Neural progenitor cell (in vitro differentiated cells): Measurements from ENCODE around the gene CACTIN. TPM values are rescaled to one million over a fixed set of nuclear protein-coding genes. Genes with fewer than 3 reads are reported as not detected.

ENCODE experiments used
- DNase-seq: peaks from one replicate; pipeline ENCODE4 v3.0.0-alpha.2; 2016; ENCODE audit warnings: low spot score
- H2AFZ ChIP-seq: fragments of 200-600 bp; sonication (generic); replicated peaks from 2 replicates; pipeline ENCODE4 v1.6.1; 2016; ENCODE audit warnings: antibody characterized with exemption
- H3F3A ChIP-seq: fragments of 200-600 bp; sonication (generic); 2 replicates; pipeline ENCODE4 v1.6.1; 2016; ENCODE audit warnings: antibody characterized with exemption, low read depth
- H3K27ac ChIP-seq: fragments of 200-600 bp; sonication (generic); 2 replicates; pipeline ENCODE4 v1.5.1; 2016; ENCODE audit warnings: mild to moderate bottlenecking
- H3K27me3 ChIP-seq: fragments of 200-600 bp; sonication (generic); 2 replicates; pipeline ENCODE4 v1.6.1; 2016; ENCODE audit warnings: mild to moderate bottlenecking, moderate library complexity
- H3K36me3 ChIP-seq: fragments of 200-600 bp; sonication (generic); 2 replicates; pipeline ENCODE4 v1.5.1; 2016
- H3K4me1 ChIP-seq: fragments of 200-600 bp; sonication (generic); 2 replicates; pipeline ENCODE4 v1.6.1; 2016; ENCODE audit warnings: mixed run types
- H3K4me2 ChIP-seq: fragments of 200-600 bp; sonication (generic); 2 replicates; pipeline ENCODE4 v1.6.1; 2016
- H3K4me3 ChIP-seq: fragments of 200-600 bp; sonication (generic); 2 replicates; pipeline ENCODE4 v1.5.1; 2016
- H3K79me2 ChIP-seq: fragments of 200-600 bp; sonication (generic); 2 replicates; pipeline ENCODE4 v1.6.1; 2016; ENCODE audit warnings: low read depth
- H3K9ac ChIP-seq: fragments of 200-600 bp; sonication (generic); 2 replicates; pipeline ENCODE4 v1.6.1; 2016
- H3K9me3 ChIP-seq: fragments of 200-600 bp; sonication (generic); 2 replicates; pipeline ENCODE4 v1.5.1; 2016; ENCODE audit warnings: low read depth
- H4K20me1 ChIP-seq: fragments of 200-600 bp; sonication (generic); 2 replicates; pipeline ENCODE4 v1.6.1; 2016; ENCODE audit warnings: low read depth
- H3K27ac Mint-ChIP-seq: 3 replicates; pipeline ENCODE4 v1.8.0; 2021; ENCODE audit warnings: mixed read lengths
- H3K27me3 Mint-ChIP-seq: 2 replicates; pipeline ENCODE4 v1.8.0; 2022; ENCODE audit warnings: low read depth, mild to moderate bottlenecking, inconsistent platforms, moderate library complexity, mixed read lengths; ENCODE audit not compliant: insufficient read depth
- H3K36me3 Mint-ChIP-seq: 3 replicates; pipeline ENCODE4 v1.8.0; 2021; ENCODE audit warnings: mixed read lengths
- H3K4me1 Mint-ChIP-seq: 3 replicates; pipeline ENCODE4 v1.8.0; 2021; ENCODE audit warnings: mixed read lengths
- H3K4me3 Mint-ChIP-seq: 3 replicates; pipeline ENCODE4 v1.8.0; 2021; ENCODE audit warnings: mild to moderate bottlenecking, moderate library complexity, mixed read lengths
- H3K9me3 Mint-ChIP-seq: 3 replicates; pipeline ENCODE4 v1.8.0; 2020; ENCODE audit warnings: mixed read lengths
- CTCF ChIP-seq: fragments of 200-600 bp; sonication (generic); IDR thresholded peaks from 2 replicates; pipeline ENCODE4 v1.5.1; 2017; ENCODE audit warnings: antibody characterized with exemption, mild to moderate bottlenecking
- EZH2 ChIP-seq: fragments of 200-600 bp; sonication (generic); IDR thresholded peaks from 2 replicates; pipeline ENCODE4 v1.6.1; 2017; ENCODE audit warnings: antibody characterized with exemption, mild to moderate bottlenecking, moderate library complexity
- EZH2phosphoT487 ChIP-seq: fragments of 200-600 bp; sonication (generic); IDR thresholded peaks from 2 replicates; pipeline ENCODE4 v1.6.1; 2017; ENCODE audit warnings: antibody characterized with exemption
- total RNA-seq: library from RNA; depleted of rRNA; stranded (reverse); fragments of >200 nt; gene quantifications from 2 replicates; pipeline ENCODE4 v1.2.3, GENCODE V29; 2015; ENCODE audit warnings: low replicate concordance

The CACTIN gene
- total RNA-seq, 1 donor from 2014 or later = 6.0 TPM

DNA sequence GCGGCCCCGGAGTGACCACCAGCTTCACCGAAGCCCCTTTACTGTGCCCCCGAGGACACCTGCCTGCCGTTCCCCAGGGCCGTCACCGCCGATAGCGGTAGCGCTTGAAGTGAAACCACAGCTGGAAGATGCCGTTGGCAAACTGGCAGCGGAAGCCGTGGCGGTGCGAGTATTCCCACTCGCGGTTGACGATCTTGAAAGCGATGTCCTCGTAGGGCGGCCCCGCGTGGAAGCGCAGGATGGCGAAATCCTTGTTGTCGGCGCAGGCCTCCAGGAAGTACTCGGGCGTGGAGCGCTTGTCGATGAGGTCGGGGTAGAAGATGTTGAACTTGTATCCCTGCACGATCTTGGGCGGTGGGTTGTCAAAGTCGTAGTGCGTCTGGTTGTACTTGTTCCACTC is 14.7 kb downstream of the CACTIN start:
- H3K9ac ChIP-seq = no peak overlapping the region
- peaks cover 12% of the 10 kb centered on the region for H3K27me3 ChIP-seq
- H2AFZ ChIP-seq = no peak overlapping the region
- H3K4me2 ChIP-seq = no peak overlapping the region
- Mint-ChIP-seq H3K4me3 (no peak overlapping the region), H3K36me3 (no peaks in the 10 kb centered on the region), H3K27ac (no peak overlapping the region), H3K27me3 (peaks cover 5% of the 10 kb centered on the region), H3K4me1 (peaks cover 11% of the 10 kb centered on the region), H3K9me3 (no peaks in the 10 kb centered on the region)
- no peak overlapping the region for H3K27ac ChIP-seq
- H3K9me3 ChIP-seq = no peaks in the 10 kb centered on the region
- H3F3A ChIP-seq = peaks cover 14% of the 10 kb centered on the region
- no peaks in the 10 kb centered on the region for H3K79me2 ChIP-seq
- TF ChIP-seq EZH2 (no peak), EZH2phosphoT487 (no peak), CTCF (no peak)
- DNase-seq = no peak
- no peaks in the 10 kb centered on the region for H4K20me1 ChIP-seq
- peaks cover 12% of the 10 kb centered on the region for H3K4me1 ChIP-seq
- H3K4me3 ChIP-seq = no peak overlapping the region
- H3K36me3 ChIP-seq = no peaks in the 10 kb centered on the region

DNA sequence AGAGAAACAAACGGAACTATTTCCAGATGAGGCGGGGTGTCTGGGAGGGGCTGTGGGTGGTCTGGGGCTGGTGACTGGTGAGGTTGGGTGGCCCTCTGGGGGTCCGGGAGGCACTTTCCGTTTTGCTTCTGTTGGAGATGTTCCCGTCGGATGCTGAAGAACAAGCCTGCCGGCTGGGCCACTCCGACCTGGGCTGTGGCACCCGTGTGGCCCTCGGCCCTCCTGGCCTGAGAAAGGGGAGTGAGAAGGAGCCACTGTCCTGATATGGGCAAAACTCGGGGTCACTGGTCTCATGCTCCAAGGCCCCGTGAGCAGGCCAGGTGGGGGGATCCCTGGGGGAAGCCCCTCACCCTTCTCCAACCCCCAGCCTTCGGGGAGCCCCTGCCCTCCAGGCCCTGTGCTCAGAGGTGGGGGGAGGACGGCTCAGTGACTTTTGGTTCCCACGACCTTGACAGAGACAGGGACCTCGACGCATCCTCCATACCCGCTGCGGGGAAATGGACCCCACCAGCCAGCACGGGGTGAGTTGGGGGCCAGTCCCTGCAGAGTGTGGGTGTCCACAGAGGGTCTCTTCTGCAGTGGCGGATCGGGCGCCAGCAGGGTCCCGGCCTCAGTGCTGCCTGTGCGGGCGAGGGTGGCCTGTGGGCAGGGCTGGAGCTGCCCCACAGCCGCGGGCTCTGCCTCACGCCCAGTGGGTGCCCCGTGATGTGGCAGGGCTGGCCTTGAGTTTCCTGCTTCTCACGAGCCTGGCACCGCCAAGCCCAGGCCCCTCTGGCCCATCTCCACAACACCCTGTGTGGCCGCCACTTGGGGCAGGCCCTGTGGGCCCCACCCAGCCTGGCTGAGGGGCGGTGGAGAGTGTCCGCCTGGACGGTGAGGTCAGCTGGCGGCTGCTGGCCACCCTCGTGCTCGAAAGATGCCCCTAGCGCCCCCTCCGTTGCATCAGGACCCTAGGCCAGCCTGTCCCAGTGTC is 15.6 kb downstream of the CACTIN start:
- Histone ChIP-seq H3K9ac (no peak overlapping the region), H3K36me3 (no peaks in the 10 kb centered on the region), H3K27ac (no peak overlapping the region), H4K20me1 (no peaks in the 10 kb centered on the region), H3K4me2 (no peak overlapping the region), H3K9me3 (no peaks in the 10 kb centered on the region), H3K4me3 (no peak overlapping the region), H3F3A (peaks cover 14% of the 10 kb centered on the region), H3K79me2 (no peaks in the 10 kb centered on the region), H3K4me1 (peaks cover 12% of the 10 kb centered on the region), H2AFZ (no peak overlapping the region), H3K27me3 (peaks cover 20% of the 10 kb centered on the region)
- TF ChIP-seq EZH2phosphoT487 (no peak), EZH2 (no peak), CTCF (no peak)
- no peak overlapping the region for H3K27ac Mint-ChIP-seq
- no peak overlapping the region for H3K4me3 Mint-ChIP-seq
- no peaks in the 10 kb centered on the region for H3K36me3 Mint-ChIP-seq
- peaks cover 11% of the 10 kb centered on the region for H3K4me1 Mint-ChIP-seq
- H3K27me3 Mint-ChIP-seq = peaks cover 5% of the 10 kb centered on the region
- DNase-seq = no peak
- H3K9me3 Mint-ChIP-seq = no peaks in the 10 kb centered on the region

GRCh38 chr19:3609779-3610719 is 16.5 kb downstream of the CACTIN start:
- DNase-seq = no peak
- no peak overlapping the region for H3K4me3 ChIP-seq
- Mint-ChIP-seq H3K4me3 (no peak overlapping the region), H3K27me3 (peaks cover 5% of the 10 kb centered on the region), H3K36me3 (no peaks in the 10 kb centered on the region), H3K27ac (no peak overlapping the region), H3K4me1 (peaks cover 11% of the 10 kb centered on the region), H3K9me3 (no peaks in the 10 kb centered on the region)
- no peaks in the 10 kb centered on the region for H3K9me3 ChIP-seq
- peaks cover 30% of the 10 kb centered on the region for H3K27me3 ChIP-seq
- no peaks in the 10 kb centered on the region for H4K20me1 ChIP-seq
- TF ChIP-seq EZH2 (no peak), EZH2phosphoT487 (no peak), CTCF (no peak)
- peaks cover 14% of the 10 kb centered on the region for H3F3A ChIP-seq
- no peak overlapping the region for H3K4me2 ChIP-seq
- H3K36me3 ChIP-seq = no peaks in the 10 kb centered on the region
- H3K27ac ChIP-seq = no peak overlapping the region
- no peak overlapping the region for H3K9ac ChIP-seq
- H3K79me2 ChIP-seq = no peaks in the 10 kb centered on the region
- H2AFZ ChIP-seq = no peak overlapping the region
- peaks cover 12% of the 10 kb centered on the region for H3K4me1 ChIP-seq
